RCC 7860 (cell line): Measurements from ENCODE around the gene C1QBP.
"Not testable (repeated sequence)": the region's sequence is repeated elsewhere in the genome, so short reads cannot be mapped to it uniquely, and the experiment has no call there.

Source experiments
- DNase-seq: peaks from one replicate; pipeline ENCODE4 v3.0.0-alpha.2; 2015; ENCODE audit warnings: low spot score
- FAIRE-seq: peaks from 2 replicates; lab custom pipeline; 2012; peaks lifted over from hg19 to GRCh38; lab: Jason Lieb, UNC

Gene C1QBP

DNA sequence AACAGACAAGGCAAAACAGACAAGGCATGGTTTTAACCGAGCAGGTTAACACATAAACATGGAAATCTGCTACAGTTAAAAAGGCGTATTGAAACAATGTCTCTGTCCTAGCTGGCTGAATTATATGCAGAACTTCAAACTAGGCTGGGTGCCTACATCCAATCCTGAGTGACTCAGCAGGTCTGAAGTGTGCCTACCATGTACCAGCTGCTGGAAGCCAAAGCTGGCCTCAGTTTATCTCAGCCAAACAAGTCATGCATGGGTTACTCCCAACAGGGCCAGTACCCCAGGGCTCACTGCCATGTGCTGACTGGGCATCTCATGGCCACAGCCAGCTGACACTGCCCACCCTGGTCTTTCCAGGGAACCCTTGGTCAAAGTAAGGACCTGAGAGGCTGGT is 4.0 kb downstream of the C1QBP start:
- DNase-seq = no peak
- FAIRE-seq = no peak

DNA sequence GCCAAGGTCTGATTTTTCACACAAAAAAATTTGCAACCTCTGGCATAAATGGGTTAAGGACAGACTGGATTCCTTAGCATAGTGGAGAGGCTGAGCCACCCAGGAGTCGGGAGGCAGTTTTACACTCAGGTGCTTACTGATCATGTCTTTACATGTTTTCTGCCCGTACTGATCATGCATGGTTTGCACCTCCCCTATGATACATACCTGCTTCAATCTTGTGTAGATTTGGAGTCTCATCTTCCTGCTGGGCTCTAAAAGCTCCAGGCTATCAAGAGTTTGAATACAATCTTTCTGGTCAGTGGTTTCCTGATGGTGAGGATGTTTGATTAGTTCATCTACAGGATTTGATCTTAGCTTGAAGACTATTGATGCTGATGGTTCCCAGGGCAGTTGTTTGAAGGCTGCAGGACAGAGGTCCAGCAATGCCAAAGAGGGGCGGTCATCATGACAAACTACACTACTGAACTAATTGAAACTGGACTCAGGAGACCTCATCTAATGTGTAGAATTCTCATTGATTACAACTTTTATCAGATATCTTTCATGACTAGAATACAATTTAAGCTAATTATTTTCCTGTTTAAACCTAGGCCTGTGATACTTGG is 6.9 kb downstream of the C1QBP start:
- no peak for DNase-seq
- no peak for FAIRE-seq

DNA sequence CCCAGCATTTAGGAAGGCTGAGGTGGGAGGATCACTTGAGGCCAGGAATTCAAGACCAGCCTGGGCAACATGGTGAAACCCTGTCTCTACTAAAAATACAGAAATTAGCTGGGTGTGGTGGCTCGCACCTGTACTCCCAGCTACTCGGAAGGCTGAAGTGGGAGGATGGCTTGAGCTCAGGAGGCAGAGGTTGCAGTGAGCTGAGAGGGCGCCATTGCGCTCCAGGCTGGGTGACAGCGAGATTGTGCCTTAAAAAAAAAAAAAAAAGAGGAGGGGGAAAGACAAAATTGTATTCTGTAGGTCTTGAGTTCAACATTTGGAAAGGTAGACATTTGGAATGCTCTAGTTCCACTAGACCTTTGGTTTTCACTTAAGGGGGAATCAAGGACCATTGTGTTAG is 7.7 kb downstream of the C1QBP start:
- FAIRE-seq = not testable (repeated sequence)

GRCh38 chr17:5430413-5430999 is 8.4 kb downstream of the C1QBP start:
- DNase-seq = no peak
- FAIRE-seq = no peak

More for the DNA sequence above, 7.7 kb downstream of the C1QBP start:
- not testable (repeated sequence) for DNase-seq

GRCh38 chr17:5429191-5429887 is 9.6 kb downstream of the C1QBP start:
- FAIRE-seq = no peak
- no peak for DNase-seq

DNA sequence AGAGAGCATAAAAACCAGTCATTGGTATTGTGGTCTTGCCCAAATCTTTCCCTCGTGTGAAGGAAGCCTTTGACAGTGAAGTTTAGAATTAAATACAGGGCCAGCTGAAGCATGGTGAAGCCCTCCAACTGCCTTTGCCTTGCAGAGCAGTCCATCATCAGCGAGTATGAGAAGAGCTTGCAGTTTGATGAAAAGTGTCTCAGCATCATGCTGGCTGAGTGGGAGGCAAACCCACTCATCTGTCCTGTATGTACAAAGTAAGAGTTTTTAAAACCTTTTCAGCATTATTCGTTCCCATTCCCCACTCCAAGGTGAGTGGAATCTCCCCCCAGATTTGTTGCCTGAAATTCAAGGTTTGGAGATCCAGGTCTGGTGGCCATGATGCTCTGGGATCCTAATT is 13.1 kb downstream of the C1QBP start:
- DNase-seq (no peak), FAIRE-seq (no peak)

GRCh38 chr17:5424909-5425308 is 14.0 kb downstream of the C1QBP start:
- FAIRE-seq = no peak
- no peak for DNase-seq

- peak; percentile 81 for FAIRE-seq
- DNase-seq = peak; percentile 67
These were observed 16.4 kb downstream of the C1QBP start for GRCh38 chr17:5422505-5422904.

DNA sequence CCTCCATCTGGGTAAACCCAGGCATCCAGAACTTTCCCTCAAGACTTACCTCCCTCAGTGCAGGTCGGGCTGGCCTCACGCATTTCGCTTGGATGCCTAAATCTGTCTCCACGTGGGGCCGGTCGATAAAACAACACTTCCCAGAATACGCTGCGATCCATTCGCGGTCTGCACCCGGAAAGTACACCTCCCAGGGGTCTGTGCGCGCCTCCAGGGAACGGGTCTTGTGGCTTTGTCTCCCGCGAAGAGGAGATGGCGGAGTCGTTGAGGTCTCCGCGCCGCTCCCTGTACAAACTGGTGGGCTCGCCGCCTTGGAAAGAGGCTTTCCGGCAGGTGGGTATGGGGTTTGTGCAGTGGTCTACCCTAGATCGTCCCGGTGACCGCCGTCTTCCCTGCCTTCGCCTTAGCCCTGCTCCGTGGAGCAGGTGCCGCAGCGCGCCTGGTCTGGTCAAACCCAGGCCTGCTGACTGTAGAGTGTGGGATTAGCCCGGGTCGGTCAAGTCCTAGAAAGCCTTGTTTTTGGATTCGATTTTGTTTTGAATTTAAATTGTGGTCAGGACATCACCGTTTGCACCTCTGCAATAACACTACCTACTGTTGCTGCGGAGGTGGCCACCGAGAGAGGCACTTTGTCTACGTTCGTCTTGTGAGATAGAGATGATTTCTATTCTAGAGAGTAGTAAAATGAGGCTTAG is 18.8 kb downstream of the C1QBP start, which contains the start of gene RPAIN:
Gene RPAIN (plus strand): TSS at position 224 of the 695 bp plus-strand sequence. CDS start 29 bp downstream, at position 253.
- DNase-seq = peak; percentile 61
- no peak for FAIRE-seq

GRCh38 chr17:5419356-5419958 is 19.5 kb downstream of the C1QBP start, which contains the start of gene NUP88:
NUP88 (minus strand) TSS chr17:5419662; CDS start chr17:5419650, 12 bp downstream.
- FAIRE-seq (peak; percentile 79), DNase-seq (peak; percentile 87)

DNA sequence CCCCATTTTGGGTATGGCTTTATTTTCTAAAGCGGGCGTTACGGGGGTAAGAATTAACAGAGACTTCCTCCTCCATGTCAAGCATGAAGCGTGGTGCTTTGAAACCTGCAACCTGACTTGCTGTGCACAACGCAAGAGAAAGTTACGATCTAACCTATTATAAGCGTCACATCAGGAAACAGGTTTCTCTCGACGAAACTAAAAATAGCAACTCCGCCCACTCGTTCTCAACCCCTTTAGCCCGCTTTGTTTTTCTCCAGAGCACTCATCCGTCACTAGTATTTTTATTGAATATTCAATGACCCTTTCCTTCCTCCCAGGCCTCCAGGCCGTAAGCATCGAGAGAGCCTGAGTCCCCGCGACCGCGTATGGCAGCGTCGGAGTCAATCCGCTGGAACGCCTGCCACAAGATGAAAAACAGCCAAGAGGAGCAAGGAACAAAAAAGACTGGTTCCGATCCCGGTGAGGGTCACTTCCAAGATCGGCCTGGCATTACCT is 20.0 kb downstream of the C1QBP start:
- FAIRE-seq = no peak
- DNase-seq = no peak

DNA sequence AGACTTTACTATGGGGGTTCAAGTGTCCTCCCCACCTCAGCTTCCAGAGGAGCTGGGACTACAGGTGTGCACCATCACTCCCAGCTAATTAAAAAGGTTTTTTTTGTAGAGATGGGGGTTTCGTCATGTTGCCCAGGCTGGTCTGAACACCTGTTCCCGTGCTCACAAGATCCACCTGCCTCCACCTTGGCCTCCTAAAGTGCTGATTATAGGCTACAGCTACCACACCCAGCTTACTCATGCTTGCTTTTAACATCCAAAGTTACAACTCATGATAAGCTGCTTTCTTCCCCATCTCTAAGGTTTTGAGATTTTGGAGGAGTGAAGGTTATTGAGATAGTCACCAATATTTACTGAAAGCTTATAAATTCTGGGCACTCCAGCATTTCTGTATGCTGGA is 22.1 kb downstream of the C1QBP start:
- FAIRE-seq (no peak), DNase-seq (no peak)

DNA sequence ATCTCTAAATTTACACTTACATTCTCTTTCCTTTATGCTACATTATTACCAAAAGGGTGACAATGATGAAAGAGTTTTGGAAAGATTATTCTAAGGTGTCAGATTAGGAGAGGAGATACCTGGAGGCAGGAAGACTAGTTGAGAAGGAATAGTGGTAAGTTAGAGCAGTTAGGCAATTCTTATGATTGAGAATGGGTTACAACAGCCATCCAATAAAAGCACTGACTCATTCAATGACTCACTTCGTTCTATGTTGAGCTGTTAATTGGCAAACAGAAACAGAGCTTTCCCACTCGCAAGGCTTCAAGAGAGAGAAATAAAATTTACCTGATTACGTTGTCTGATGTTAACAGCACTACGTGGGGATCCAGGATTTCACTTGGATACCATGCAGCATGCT is 25.3 kb downstream of the C1QBP start:
- FAIRE-seq = peak; percentile 48
- peak; percentile 41 for DNase-seq

GRCh38 chr17:5410594-5411272 is 28.2 kb downstream of the C1QBP start:
- no peak for FAIRE-seq
- no peak for DNase-seq

- no peak for FAIRE-seq
- no peak for DNase-seq
These were observed 30.8 kb downstream of the C1QBP start for GRCh38 chr17:5408186-5408585.

DNA sequence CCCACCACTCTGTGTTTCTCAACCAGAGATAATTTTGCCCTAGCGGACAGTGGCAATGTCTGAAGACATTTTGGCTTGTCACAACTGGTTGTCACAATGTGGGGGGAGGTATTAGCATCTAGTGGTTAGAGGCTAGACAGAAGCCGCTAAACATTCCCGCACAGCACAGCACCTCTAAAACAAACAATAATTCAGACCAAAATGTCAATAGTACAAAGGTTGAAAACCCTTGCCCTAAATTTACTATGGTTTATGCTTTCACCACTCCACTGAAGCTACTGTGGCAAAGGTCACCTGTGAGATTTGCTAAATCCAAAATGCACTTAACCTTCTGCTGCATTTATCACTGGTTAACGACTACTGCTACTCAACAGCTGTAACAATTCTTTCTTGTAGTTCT is 33.6 kb downstream of the C1QBP start:
- no peak for FAIRE-seq

GRCh38 chr17:5399767-5400166 is 39.2 kb downstream of the C1QBP start:
- DNase-seq (no peak), FAIRE-seq (no peak)

More for the DNA sequence above, 33.6 kb downstream of the C1QBP start:
- no peak for DNase-seq

DNA sequence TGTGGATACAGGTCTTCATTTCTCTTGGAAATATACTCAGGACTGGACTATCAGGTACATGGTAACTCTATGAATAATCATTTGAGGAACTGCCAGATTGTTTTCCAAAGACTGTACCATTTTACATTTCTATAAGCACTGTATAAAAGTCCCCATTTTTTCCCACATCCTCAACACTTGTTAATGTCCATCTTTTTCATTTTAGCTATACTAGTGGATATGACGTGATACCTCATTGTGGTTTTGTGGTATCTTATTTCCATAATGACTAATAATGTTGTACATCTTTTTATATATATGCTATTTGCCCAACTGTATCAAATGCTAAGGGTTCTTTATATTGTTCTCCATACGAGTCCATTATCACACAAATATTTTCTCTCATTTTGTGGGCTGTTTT is 42.3 kb downstream of the C1QBP start:
- FAIRE-seq = no peak
- no peak for DNase-seq

- no peak for FAIRE-seq
- DNase-seq = no peak
These were observed 47.3 kb downstream of the C1QBP start for GRCh38 chr17:5391678-5392077.
